ENCODE data around the gene ARSK.

Gene ARSK

DNA sequence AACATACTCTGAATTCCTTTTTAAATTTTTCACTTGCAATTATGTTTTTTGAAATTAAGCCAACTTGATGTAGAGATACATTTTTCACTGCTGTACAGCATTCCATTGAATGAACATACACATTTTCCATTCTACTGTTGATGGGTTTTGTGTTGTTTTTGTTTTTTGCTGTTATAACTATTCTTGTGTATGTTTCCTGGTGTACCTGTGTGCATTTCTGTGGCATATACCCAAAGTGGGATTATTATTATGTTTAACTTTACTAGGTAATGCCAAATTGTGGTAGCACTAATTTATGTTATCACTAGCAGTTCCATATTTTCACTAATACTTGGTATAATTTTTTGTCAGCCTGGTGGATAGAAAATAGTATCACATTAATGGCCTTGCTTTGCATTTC, 94.4 kb downstream of the ARSK start:
- DNase-seq = no peak

DNA sequence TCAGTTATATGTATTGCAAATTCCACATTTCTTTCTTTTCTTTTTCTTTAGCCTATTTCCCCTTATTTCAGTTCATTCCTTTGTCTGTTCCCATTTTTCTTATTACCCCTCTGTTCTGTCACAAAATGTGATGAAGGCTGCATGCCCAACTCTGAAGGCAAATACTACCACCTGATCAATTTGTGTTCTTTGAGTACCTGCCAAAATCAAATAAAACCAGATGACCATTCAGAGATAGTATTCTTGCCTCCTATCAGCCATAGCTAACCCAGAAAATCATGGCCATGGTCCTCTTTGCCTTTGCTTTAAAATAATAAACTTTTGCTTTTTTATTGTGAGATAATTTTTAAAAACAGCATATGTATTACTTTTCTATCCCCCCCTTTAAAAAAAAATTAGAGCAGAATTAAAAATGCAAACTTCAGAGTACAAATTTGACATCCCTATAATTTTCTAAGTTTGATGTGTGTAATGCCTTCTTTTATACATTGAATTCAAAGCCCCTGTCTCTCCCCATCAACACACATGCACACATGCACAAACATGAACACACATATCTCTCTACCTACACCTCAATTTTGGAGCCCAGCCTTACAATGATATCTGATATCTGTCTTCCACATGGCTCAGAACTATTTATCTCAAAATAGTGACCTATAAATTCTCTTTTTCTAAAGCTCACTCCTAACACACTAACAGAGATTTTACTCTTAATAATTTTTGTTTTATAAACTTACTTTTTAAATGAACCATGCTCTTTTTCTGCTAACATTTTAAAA, 95.1 kb downstream of the ARSK start:
- DNase-seq = no peak

DNA sequence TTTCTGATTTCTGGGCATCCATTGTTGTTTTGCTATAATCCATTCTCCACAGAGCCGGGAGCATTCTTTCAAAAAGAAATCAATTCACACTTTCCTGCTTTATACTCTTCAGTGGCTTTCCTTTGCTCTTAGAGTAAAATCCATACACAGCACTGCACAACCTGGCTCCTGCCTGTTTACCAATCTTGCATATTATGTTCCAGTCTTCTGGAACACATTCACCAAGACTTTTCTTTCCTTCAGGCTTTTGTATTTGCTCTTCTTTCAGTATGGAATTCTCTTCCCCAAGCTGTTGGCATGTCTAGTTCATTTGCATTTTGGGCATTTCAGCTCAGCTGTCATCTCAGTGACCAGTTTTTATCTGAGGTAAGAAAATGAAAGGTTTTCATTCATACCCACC, 97.9 kb downstream of the ARSK start:
- no peak for DNase-seq

DNA sequence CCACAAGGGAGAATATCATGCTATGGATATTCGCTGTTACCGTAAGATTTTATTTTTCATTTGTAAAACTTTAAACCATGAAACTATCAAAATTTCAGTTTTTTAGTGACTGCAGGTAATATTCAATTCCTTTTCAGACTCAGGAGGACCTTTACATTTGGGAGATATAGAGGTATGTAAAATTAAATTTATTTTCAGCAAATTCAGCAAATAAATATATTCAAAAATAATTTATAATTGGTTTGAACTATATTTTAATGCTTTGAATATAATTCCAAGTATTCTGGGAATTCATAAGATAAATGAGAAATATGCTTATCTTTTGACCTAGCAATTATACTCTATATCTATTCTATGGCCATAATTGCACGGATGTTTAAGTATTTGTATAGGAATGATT, 99.3 kb downstream of the ARSK start:
- DNase-seq = no peak
